UCSD-AML1 (cell line): ENCODE data around the gene SUB1.
"Not testable (repeated sequence)": the region's sequence is repeated elsewhere in the genome, so short reads cannot be mapped to it uniquely, and the experiment has no call there.

Experiments
- DNase-seq: peaks from one replicate; lab custom pipeline; 2025; ENCODE audit not compliant: unreplicated experiment; lab: John Stamatoyannopoulos, UW

The SUB1 gene

DNA sequence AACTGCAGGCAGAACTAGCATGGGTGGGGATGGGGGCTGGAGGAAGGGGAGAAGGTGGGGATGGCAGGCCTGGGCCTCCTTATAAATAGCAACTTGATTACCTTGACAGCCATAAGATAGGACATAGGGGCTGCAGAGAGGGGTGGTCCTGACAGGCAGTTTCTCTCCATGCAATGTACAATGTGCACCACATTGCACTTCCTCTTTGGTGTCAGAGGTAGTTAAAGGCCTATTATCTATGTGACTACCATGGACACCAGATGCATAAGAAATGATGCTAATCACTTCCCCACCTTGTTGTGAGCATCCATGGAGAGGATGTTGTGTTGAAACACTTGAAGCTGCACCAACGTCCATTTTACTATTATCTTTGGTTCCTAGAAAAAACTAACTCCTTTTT is 20.2 kb upstream of the SUB1 start:
- no peak for DNase-seq

- DNase-seq, result no peak
Observed at GRCh38 chr5:32566319-32567111, 18.8 kb upstream of the SUB1 start.

DNA sequence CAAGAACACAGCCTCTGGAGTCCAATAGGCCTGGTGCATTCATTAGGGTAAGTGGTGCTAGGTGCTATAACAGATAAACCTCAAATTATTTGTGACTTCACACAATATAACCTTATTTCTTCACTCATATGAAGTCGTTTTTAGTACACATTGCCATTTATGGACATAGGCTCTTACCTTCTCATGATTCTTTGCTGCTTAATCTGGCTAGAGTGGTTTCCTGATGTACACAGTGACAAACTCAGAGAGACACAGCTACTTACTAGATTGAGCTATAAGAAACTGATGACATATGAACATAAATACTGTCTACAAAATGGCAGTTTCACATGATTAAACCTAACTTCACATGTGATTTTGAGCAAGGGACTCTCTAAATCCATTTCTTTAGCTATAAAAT is 14.2 kb upstream of the SUB1 start:
- no peak for DNase-seq

GRCh38 chr5:32572778-32573480 is 12.4 kb upstream of the SUB1 start:
- DNase-seq, result no peak

DNA sequence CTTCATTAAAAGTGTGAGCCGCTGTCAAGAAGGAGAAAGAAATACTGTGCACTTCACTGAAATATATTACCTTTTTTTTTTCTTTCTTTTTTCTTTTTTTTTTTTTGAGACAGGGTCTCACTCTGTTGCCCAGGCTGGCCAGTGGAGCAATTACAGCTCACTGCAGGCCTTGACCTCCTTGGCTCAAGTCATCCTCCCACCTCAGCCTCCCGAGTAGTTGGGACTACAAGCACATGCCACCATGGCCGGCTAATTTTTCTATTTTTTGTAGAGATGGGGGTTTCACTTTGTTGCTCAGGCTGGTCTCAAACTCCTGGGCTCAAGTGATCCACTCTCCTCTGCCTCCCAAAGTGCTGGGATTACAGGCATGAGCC is 11.9 kb upstream of the SUB1 start:
- DNase-seq, result not testable (repeated sequence)

DNA sequence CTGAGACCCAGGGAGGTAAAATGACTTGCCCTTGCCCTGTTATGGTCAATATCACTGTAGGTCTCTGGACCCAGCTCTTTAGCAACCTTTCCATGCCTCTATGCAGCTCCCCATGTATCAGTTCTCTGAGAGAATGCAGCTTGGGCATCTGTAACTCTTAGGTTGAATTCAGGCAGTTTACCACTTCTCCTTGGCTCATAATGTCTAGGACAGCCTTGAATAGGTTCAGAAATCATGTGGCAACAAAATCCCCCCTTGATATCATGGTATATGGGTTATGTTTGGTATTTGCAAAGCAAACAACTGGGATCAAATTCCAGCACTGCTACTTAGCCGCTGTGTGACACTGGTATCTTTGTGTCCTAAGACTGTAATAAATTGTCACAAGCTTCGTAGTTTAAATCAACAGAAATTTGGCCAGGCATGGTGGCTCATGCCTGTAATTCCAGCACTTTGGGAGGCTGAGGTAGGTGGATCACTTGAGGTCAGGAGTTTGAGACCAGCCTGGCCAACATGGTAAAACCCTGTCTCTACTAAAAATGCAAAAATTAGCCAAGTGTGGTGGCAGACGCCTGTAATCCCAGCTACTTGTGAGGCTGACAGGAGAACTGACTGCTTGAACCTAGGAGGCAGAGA is 10.7 kb upstream of the SUB1 start:
- no peak for DNase-seq

GRCh38 chr5:32578363-32578762 is 7.0 kb upstream of the SUB1 start:
- DNase-seq, result no peak

GRCh38 chr5:32578764-32579163 is 6.6 kb upstream of the SUB1 start:
- no peak for DNase-seq

- no peak for DNase-seq
Observed at GRCh38 chr5:32581010-32581785, 4.2 kb upstream of the SUB1 start.

GRCh38 chr5:32583582-32584232 is 1.6 kb upstream of the SUB1 start:
- no peak for DNase-seq

DNA sequence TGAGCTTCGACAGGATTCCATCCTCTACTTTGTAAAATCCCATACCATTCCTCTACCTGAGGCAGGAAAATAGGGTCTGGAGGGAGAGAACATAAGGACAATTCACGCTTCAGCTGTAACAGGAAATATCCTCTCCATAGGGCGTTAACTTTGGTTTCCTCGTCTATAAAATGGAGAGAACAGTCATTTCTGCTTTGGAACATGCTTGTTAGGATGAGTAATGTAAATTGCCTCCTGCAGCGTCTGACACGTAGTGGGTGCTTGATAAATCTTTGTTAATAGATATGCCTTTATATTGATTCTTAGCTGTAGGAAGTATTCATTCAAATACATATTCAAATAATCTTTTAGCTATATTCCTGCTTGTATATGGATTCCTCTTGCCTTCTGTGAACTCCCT is 711 bp upstream of the SUB1 start:
- no peak for DNase-seq

DNA sequence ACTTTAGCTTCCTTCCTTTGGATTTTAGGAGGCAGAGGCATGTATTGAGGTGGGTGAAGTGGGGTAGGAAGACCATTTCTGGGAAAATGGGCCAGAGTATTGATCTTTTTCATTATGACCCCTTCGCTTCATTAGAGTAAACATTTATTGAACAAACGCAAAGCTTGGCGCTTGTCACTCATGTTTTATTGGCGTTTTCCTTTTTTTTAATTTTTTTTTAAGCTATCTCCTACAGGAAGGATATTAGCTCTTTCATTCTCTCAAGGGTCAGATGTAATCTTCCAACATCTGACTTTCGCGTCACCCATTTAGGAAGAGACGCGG is 273 bp upstream of the SUB1 start:
- no peak for DNase-seq

DNA sequence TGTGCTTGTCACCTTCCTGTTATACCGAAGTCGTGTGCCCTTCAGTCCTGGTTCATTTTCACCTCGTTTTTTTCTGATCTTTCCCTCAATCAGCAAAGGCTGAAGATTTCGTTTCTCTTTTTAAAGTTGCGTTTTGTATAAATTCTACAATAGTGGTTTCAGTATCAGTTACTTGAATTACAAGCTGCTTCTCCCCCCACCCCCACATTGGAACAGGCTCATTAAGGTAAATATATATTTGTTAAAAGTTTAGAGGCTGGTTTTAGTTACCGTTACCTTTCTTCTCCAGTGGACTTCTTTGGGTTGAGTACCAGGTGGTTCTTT is 881 bp downstream of the SUB1 start:
- DNase-seq, result no peak

DNA sequence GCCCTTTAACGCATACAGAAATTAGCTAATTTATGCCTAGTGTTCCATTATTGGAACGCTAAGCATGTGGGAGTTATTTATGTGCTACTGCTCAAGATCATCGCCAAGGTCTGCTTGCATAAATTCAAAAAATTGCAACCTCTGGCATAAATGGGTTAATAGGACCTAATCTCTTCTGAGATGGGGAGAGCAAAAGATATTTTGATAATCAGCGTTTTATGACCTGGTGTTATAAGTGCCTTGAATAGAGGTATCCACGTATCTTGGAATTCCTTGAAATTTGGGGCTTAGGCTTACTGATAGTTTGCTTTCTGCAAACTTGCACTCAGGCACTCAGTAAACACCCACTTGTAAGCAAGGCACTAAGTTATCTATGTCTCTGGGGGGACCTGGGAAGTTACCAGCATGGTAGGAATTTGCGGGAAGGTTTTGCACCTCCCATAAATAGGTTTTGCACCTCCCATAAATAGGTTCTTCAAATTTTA is 1.8 kb downstream of the SUB1 start:
- no peak for DNase-seq

DNA sequence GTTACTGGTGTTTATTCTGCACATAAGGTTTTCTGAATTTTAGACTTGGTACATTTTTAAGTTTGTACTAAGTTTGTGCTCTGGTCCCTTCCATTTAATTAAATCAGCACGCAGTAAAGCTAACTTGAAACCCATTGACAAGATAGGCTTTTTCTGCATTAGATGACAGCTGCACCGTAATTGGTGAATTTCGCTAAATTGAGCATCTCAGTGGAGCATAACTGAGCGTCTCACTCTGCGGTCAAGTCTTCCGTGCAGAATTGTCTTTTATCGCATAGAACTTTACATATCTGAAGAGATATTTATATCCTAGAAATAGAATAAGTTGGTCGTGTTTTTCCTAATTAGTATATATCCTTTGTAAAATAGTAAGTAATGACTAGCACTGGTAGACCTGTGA is 4.1 kb downstream of the SUB1 start:
- no peak for DNase-seq

DNA sequence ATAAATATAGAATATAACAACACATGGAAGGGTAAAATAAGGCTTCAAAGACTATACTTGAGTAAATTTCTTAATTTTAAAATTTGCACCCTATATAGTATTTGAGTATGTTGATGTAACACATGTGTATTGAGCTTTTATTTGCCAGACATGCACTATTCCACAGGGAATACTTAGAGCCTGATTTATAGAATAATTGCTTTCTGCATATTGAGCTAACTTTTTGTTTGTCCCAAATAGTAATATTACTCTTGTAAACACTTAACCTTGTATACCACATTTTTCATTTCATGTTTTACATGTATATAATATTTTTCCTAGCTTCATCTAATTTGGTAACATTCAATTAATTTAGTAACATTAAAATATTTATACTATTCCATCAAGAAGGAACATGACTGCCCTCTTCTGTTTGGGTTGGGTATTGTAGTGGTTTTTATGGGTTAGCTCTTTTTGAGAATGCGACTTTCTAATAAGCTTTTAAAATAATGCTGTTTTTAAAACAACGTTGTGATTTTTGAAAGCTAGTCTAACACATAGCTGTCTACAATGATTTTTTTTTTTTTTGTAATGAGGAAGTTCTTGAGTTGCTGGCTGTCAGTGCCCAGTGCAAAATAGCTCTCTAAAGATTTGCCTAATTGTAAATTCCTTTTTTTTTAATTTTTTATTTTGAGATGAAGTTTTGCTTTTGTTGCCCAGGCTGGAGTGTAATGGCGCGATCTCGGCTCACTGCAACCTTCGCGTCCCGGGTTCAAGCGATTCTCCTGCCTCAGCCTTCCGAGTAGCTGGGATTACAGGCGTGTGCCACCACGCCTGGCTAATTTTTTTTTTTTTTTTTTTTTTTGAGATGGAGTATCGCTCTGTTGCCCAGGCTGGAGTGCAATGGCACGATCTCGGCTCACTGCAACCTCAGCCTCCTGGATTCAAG is 4.8 kb downstream of the SUB1 start:
- DNase-seq, result no peak

- DNase-seq, result no peak
Observed at GRCh38 chr5:32595118-32595517, 9.8 kb downstream of the SUB1 start.

GRCh38 chr5:32597041-32597629 is 11.8 kb downstream of the SUB1 start:
- DNase-seq, result no peak

GRCh38 chr5:32598260-32598937 is 13.0 kb downstream of the SUB1 start:
- no peak for DNase-seq
